IPS-20b (cell line): Measurements from ENCODE around the gene COQ9.
"Not testable (repeated sequence)": the region's sequence is repeated elsewhere in the genome, so short reads cannot be mapped to it uniquely, and the experiment has no call there.

Experiments used
- H3K27ac ChIP-seq: one replicate; pipeline ENCODE4 v1.5.1; 2013; ENCODE audit warnings: low read length
- H3K27me3 ChIP-seq: 2 replicates; pipeline ENCODE4 v1.6.1; 2013; ENCODE audit warnings: mild to moderate bottlenecking, low read length, inconsistent platforms; ENCODE audit not compliant: insufficient read depth
- H3K36me3 ChIP-seq: 2 replicates; pipeline ENCODE4 v1.6.1; 2013; ENCODE audit warnings: low read depth, mild to moderate bottlenecking, inconsistent platforms, low read length, moderate library complexity; ENCODE audit not compliant: insufficient read depth
- H3K4me1 ChIP-seq: 2 replicates; pipeline ENCODE4 v1.6.1; 2013; ENCODE audit warnings: mild to moderate bottlenecking, control low read depth, inconsistent platforms, low read length, moderate library complexity; ENCODE audit not compliant: insufficient read depth
- H3K4me3 ChIP-seq: 2 replicates; pipeline ENCODE4 v1.5.1; 2013; ENCODE audit warnings: mild to moderate bottlenecking, low read length, inconsistent platforms
- H3K9ac ChIP-seq: 2 replicates; pipeline ENCODE4 v1.6.1; 2013; ENCODE audit warnings: low read depth, mild to moderate bottlenecking, inconsistent platforms, low read length, moderate library complexity
- H3K9me3 ChIP-seq: 2 replicates; pipeline ENCODE4 v1.6.1; 2013; ENCODE audit warnings: mild to moderate bottlenecking, low read depth, low read length, inconsistent platforms; ENCODE audit not compliant: insufficient read depth

Gene COQ9

GRCh38 chr16:57432505-57432904 lies 14.8 kb upstream of the COQ9 start:
- no peaks in the 10 kb centered on the region for H3K4me1 ChIP-seq
- H3K4me3 ChIP-seq, result no peak overlapping the region
- H3K27ac ChIP-seq, result no peak overlapping the region
- no peak overlapping the region for H3K9ac ChIP-seq
- H3K36me3 ChIP-seq, result peaks cover 91% of the 10 kb centered on the region
- H3K27me3 ChIP-seq, result no peaks in the 10 kb centered on the region
- H3K9me3 ChIP-seq, result no peaks in the 10 kb centered on the region

DNA sequence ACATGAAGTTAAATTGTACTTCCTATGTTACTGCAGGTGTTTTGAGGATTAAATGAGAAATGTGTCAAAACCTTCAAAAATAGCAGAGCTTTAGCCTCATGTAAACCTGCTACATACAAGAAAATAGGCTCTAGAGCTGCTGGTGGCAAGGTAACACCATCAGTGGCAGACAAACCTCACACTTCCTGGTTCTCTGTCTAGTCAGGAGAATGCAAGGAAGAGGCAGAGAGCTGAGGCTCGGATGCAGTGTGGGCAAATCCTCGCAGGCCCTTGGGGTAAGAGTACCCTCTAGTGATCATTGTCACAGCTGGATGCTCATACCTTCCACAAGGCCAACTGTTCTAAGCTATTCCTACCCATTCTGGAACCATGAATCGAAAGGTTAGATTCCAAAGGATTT lies 14.3 kb upstream of the COQ9 start:
- Histone ChIP-seq H3K36me3 (peaks cover 91% of the 10 kb centered on the region), H3K4me3 (no peak overlapping the region), H3K27ac (no peak overlapping the region), H3K4me1 (no peaks in the 10 kb centered on the region), H3K27me3 (no peaks in the 10 kb centered on the region), H3K9me3 (no peaks in the 10 kb centered on the region), H3K9ac (no peak overlapping the region)

DNA sequence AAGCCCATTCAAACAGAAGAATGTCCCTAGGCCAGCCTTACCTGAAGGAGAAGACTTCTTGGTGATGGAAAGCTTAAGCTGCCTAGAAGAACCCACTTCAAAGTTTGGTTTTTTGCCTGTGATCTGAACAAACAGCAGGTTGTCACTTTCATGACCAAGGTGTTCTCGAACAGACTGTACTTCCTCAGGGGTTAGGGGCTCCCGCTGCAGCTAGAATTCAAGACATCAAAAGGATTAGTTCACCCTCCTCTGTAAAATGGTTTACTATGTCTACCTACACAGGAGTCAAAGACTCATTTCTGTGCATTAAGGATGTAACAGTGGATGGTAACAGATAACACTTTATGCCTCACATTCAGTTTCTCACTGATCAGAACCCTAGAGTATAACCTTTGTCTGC lies 13.3 kb upstream of the COQ9 start:
- H3K9ac ChIP-seq, result no peak overlapping the region
- H3K4me3 ChIP-seq, result no peak overlapping the region
- peaks cover 91% of the 10 kb centered on the region for H3K36me3 ChIP-seq
- H3K27me3 ChIP-seq, result no peaks in the 10 kb centered on the region
- no peaks in the 10 kb centered on the region for H3K9me3 ChIP-seq
- no peaks in the 10 kb centered on the region for H3K4me1 ChIP-seq
- H3K27ac ChIP-seq, result no peak overlapping the region

DNA sequence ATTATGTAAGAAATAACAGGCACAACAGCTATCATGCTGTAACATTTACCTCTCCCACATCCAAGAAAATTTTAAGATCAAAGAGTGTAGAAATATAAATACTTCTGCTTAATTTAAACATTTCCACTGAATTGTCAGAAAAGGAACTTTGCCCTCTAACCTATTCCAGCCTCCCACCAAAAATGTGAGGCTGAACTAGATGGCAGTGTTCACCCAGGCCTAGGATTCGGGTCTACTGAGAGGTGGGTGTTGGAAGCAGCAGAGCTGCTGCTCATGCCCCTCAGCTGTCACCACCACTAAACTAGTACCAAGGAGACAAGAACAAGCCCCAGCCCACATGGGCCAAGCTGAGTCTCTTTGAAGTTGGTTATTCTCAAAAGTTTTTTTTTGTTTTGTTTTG lies 11.4 kb upstream of the COQ9 start:
- no peak overlapping the region for H3K9ac ChIP-seq
- H3K27me3 ChIP-seq, result no peaks in the 10 kb centered on the region
- peaks cover 92% of the 10 kb centered on the region for H3K36me3 ChIP-seq
- H3K27ac ChIP-seq, result no peak overlapping the region
- H3K9me3 ChIP-seq, result peaks cover 10% of the 10 kb centered on the region
- H3K4me3 ChIP-seq, result no peak overlapping the region
- no peaks in the 10 kb centered on the region for H3K4me1 ChIP-seq

GRCh38 chr16:57439947-57440346 lies 7.3 kb upstream of the COQ9 start:
- H3K9ac ChIP-seq, H3K27ac ChIP-seq: not testable (repeated sequence)
- peaks cover 57% of the 10 kb centered on the region for H3K36me3 ChIP-seq

DNA sequence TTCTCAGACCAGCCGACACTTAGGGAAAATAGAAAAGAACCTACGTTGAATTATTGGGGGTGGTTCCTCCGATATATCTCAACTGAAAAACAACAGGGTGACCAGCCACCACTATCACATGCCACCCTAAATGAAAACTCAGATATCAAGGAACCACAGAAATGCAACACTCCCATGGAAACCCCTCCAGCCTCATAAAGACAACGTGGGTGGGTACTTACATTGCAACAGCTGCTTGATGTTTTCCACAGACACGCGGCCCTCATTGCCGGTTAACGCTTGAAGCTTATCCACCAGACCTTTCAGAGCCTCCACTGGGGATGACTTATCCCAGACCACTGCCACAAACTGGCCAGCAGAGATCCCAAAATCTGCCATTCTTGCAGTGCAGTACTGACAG lies 6.7 kb upstream of the COQ9 start:
- H3K27ac ChIP-seq, H3K4me3 ChIP-seq, H3K4me1 ChIP-seq, H3K27me3 ChIP-seq, H3K9ac ChIP-seq: not testable (repeated sequence)
- Histone ChIP-seq H3K9me3 (peaks cover 17% of the 10 kb centered on the region), H3K36me3 (peaks cover 53% of the 10 kb centered on the region)

More at GRCh38 chr16:57439947-57440346, 7.3 kb upstream of the COQ9 start:
- not testable (repeated sequence) for H3K27me3 ChIP-seq, H3K4me3 ChIP-seq, H3K4me1 ChIP-seq
- peaks cover 17% of the 10 kb centered on the region for H3K9me3 ChIP-seq

DNA sequence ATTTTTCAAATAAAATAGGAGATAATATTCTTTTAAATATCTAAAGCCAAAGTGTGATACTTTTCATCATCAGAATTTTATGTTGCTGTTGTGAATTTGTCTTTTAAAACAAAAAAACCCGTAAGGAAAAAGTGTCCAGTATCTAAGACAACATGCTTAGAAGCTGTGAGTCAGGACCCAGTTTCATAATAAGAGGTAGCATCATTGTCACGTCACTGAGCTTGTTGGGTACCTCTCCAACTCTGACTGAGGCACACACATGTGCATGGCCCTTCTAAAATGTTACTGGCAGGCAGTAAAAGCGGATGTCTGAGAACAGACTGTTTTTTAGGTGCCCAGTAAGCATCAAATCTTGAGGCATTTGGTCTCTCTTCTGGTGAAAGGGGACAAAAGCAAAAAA lies 2.6 kb upstream of the COQ9 start:
- no peak overlapping the region for H3K4me3 ChIP-seq
- peaks cover 17% of the 10 kb centered on the region for H3K36me3 ChIP-seq
- no peak overlapping the region for H3K27ac ChIP-seq
- H3K9me3 ChIP-seq, result peaks cover 17% of the 10 kb centered on the region
- H3K4me1 ChIP-seq, result peaks cover 4% of the 10 kb centered on the region; the same call in 1 of the 2 replicates
- no peak overlapping the region for H3K9ac ChIP-seq
- H3K27me3 ChIP-seq, result no peaks in the 10 kb centered on the region

DNA sequence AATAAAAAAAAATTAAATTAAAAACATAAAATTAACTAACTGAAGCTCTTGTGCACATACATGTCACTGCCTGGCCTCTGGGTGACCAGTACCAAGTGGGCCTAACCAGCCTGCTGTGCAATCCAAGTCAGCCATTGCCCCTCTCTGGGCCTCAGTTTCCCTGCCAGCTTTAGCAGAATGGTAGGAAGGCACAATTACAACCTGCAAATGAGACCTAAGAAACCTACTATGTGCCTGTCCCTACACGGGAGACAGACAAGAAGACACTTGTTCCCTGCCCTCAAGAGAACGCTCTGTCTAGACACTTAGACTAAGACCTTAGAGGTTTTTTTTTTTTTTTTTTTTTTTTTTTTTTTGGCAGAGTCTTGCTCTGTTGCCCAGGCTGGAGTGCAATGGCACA lies 1.8 kb upstream of the COQ9 start:
- H3K4me1 ChIP-seq, result peaks cover 4% of the 10 kb centered on the region; the same call in 1 of the 2 replicates
- H3K27ac ChIP-seq, result no peak overlapping the region
- no peak overlapping the region for H3K9ac ChIP-seq
- peaks cover 10% of the 10 kb centered on the region for H3K36me3 ChIP-seq
- H3K4me3 ChIP-seq, result no peak overlapping the region
- H3K27me3 ChIP-seq, result no peaks in the 10 kb centered on the region
- peaks cover 11% of the 10 kb centered on the region for H3K9me3 ChIP-seq

- H3K27me3 ChIP-seq, result no peaks in the 10 kb centered on the region
- peaks cover 12% of the 10 kb centered on the region for H3K36me3 ChIP-seq
- peak overlapping the region; percentile 97 for H3K9ac ChIP-seq
- H3K9me3 ChIP-seq, result no peaks in the 10 kb centered on the region
- H3K4me1 ChIP-seq, result peaks cover 4% of the 10 kb centered on the region; the same call in 1 of the 2 replicates
- H3K4me3 ChIP-seq, result peak overlapping the region; percentile 95
- H3K27ac ChIP-seq, result no peak overlapping the region
These were observed 621 bp upstream of the COQ9 start for GRCh38 chr16:57446531-57447185.

- Histone ChIP-seq H3K36me3 (peaks cover 64% of the 10 kb centered on the region), H3K27me3 (no peaks in the 10 kb centered on the region), H3K9me3 (no peaks in the 10 kb centered on the region), H3K4me3 (no peak overlapping the region), H3K27ac (no peak overlapping the region), H3K9ac (no peak overlapping the region), H3K4me1 (no peaks in the 10 kb centered on the region)
These were observed 4.7 kb downstream of the COQ9 start for GRCh38 chr16:57452021-57452420.

GRCh38 chr16:57462209-57462977 lies 15.1 kb downstream of the COQ9 start, which contains the start of gene POLR2C:
POLR2C (plus strand) TSS chr16:57462679; CDS start chr16:57462725, 46 bp downstream.
- H3K36me3 ChIP-seq, result peaks cover 73% of the 10 kb centered on the region
- peak within 1 kb of the TSS; percentile 89 for H3K9ac ChIP-seq
- H3K9me3 ChIP-seq, result no peaks in the 10 kb centered on the region
- peak within 1 kb of the TSS; percentile 98 for H3K4me3 ChIP-seq
- H3K4me1 ChIP-seq, result no peaks in the 10 kb centered on the region
- no peak within 1 kb of the TSS for H3K27ac ChIP-seq
- H3K27me3 ChIP-seq, result no peaks in the 10 kb centered on the region

DNA sequence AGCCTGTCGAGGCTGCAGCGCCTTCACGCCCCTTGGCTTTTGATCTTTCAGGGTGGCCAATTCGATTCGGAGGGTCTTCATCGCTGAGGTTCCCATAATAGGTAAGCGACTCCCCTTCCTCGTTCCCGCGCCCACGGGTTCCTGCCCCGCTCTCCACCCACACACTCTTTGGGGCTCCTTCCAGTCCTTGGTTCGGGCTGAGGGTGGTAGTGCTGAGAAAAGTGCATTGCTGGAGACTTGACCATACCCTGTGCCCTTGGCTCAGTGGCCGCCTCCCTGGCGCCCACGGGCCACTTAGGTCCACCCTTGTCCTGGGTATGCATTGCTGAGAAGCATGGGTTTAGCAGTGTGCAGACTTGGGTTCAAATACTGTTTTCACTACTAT lies 15.7 kb downstream of the COQ9 start:
- Histone ChIP-seq H3K4me1 (no peaks in the 10 kb centered on the region), H3K27me3 (no peaks in the 10 kb centered on the region), H3K27ac (no peak overlapping the region), H3K36me3 (peaks cover 73% of the 10 kb centered on the region), H3K4me3 (peak overlapping the region; percentile 98), H3K9ac (peak overlapping the region; percentile 89), H3K9me3 (no peaks in the 10 kb centered on the region)
